Umbilical cord (tissue), 2 donors: ENCODE measurements around the gene NDUFAF3. TPM values are rescaled to one million over a fixed set of nuclear protein-coding genes. Genes with fewer than 3 reads are reported as not detected.
"Not testable (repeated sequence)": the region's sequence is repeated elsewhere in the genome, so short reads cannot be mapped to it uniquely, and the experiment has no call there.

Experiments used
- DNase-seq: peaks from one replicate; pipeline ENCODE4 v3.0.0-alpha.2; 2015; ENCODE audit warnings: low spot score
- total RNA-seq: library from RNA; depleted of rRNA; stranded (reverse); fragments of >200 nt; gene quantifications from one replicate; pipeline ENCODE4 v1.2.3, GENCODE V29; 2014; ENCODE audit warnings: low replicate concordance; ENCODE audit not compliant: insufficient read depth

NDUFAF3 gene
- total RNA-seq, 1 donor from 2014 or later, result 28.2 TPM

DNA sequence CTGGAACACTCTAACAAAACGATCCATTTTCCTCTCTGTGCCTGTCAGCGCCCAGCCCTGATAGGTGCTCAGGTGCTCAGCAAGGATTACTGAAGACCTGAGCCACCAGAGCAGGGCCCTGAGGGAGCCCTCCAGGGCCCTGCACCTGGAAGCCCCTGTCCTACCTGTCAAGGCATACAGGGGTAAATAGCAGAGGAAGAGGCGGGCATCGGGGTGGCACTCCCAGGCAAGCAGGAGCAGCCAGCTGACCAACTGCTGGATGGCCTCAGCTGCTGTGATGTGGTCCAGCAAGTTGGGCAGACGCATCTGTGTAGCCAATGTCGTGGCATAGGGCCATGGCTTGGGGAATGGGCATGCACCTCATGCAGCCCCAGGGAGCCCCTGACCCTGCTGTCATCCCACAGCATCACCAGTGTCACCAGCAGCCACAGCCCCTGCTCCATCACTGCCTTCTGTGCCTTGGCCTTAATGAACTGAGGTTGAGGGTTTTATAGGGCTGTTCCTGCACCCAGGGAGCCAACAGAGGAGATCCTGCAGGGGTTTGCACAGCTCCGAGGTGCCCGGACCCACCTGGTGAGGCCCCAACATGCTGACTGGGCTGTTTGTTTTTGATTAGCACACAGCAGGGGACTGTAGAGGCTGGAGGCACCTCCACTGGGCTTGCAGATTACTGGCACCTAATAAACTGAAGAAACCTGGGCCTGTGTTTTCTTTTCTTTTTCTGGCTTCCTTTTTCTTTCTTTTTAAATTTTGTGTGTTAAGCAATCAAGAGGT lies 22.6 kb upstream of the NDUFAF3 start:
- DNase-seq, result no peak

DNA sequence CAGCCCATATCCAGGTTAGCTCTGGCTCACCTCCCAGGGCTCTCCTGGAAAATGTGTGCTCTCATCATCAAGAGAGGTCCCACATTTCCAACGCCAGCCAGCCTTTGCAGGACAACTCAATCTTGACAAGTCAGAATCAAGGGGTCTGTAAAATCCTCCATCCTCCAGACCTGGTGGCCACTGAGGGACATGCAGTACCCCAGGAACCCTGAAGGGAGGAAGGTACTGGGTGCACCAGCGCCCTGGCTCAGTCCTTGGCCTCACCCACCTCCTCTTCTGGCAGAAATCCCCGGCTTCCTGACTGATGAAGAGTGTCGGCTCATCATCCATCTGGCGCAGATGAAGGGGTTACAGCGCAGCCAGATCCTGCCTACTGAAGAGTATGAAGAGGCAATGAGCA lies 20.8 kb upstream of the NDUFAF3 start:
- DNase-seq, result no peak

DNA sequence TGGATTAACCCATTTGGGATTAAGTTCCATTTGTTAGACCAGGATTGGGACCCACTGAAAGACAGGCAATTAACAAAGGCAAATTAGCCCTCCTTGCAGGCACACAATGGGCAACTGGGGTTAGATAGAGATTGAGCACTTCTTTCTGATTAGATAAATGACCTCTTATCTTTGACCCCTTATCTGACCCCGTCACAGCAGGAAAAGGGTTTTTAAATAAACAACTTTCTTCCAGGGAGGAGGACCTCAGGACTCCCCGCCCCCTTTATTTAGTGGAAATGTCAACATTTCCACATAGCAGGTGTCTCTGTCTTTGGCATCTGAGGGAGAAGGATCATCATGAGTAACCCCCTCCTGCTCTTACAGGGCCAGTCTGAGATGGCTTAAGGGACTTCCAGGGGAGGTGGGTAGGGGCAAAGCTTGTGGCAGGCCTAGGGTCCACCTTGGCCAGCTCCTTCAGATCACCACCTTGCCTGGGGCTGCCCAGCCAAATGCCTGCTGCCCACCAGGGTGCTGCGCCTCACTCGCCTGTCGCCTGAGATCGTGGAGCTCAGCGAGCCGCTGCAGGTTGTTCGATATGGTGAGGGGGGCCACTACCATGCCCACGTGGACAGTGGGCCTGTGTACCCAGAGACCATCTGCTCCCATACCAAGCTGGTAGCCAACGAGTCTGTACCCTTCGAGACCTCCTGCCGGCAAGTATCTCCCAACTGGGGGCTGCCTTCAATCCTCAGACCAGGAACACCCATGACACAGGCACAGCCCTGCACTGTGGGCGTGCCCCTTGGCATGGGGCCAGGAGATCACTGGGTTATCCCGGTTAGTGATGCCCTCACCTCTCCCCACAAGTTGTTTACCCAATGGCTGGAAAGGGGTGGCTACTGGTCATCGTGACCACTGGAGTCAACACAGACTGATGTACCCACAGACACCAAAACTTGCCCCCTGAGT lies 17.3 kb upstream of the NDUFAF3 start:
- no peak for DNase-seq

DNA sequence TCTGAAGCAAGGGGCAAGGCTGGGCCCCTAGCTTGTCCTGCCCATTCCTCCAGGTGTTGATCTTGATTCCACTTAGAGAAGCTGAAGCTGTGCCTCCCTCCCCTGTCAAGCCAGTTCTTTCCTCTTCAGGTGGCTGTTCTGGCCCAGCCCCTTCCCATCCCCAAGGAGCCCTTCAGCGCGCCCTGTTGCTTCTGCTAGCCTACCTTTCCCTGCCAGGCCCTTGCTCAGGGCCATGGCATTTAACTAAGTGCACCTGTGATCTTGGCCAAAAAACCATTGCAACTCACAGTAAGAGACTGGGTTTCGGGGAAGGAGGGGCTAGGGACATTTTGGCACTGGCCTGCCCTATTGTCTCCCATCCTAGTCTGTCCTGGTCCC lies 16.6 kb upstream of the NDUFAF3 start:
- no peak for DNase-seq

DNA sequence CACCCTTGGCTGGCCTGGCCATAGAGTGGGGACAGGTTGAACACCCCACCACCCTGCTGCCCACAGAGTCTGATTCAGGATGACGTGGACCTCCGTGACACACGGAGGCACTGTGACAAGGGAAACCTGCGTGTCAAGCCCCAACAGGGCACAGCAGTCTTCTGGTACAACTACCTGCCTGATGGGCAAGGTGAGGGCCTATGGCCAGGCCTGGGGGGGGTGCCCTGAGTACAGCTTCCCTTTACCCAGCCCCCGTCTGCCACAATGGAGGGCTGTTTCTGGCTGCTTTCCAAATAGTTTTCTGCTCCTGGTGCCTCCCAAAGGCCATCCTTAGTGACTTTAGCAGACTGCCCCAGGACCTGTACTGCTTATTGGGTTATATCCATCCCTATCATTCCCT lies 15.9 kb upstream of the NDUFAF3 start:
- no peak for DNase-seq

DNA sequence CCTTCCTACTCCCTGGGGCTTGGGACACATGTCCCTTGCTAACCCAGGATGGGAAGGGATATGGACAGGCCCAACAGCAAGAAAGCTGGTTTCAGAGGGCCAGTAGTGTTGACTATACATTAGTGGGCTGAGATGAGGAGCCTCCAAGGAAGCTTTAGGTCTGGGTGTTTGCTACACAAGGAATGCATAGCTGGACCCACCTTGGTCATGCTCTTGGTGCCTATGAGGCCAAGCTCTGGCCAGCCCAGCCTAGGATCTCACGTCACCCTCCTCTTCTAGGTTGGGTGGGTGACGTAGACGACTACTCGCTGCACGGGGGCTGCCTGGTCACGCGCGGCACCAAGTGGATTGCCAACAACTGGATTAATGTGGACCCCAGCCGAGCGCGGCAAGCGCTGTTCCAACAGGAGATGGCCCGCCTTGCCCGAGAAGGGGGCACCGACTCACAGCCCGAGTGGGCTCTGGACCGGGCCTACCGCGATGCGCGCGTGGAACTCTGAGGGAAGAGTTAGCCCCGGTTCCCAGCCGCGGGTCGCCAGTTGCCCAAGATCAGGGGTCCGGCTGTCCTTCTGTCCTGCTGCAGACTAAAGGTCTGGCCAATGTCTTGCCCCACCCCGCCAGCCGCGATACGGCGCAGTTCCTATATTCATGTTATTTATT lies 15.4 kb upstream of the NDUFAF3 start:
- DNase-seq, result peak; percentile 43

DNA sequence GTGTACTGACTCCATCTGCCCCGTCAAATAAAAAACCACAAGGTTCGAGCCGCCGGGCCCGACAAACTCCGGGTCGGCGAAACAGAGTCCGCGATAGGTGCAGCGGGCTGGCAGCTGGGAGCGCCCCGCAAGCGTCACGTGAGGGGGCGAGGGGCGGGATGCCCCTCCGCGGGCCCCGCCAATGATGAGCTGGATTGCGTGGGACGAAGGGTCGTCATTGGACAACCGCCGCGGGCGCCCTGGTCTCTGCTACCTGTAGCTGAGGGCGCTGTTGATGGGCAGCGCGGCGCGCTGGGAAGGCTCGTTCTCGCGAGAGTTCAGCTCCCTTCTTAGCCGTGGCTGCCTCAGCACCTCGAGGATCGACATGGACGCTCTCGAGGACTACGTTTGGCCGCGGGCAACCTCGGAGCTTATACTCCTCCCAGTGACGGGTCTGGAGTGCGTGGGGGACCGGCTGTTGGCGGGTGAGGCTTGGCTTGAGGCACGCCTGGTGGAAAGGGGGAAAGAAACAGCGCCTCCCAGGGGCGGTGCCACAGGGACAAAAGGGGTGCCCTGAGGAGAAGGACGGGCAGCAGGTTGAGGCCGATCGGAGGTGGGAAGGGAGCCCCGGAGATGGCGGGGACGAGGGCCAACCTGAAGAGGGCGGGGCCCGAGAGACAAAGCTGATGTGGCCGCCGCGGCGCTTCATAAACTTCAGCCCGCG lies 14.7 kb upstream of the NDUFAF3 start, which contains the start of gene WDR6:
Gene WDR6 (plus strand): TSS at position 324 of the 703 bp plus-strand sequence. CDS start 41 bp downstream, at position 365.
- DNase-seq, result peak; percentile 99

DNA sequence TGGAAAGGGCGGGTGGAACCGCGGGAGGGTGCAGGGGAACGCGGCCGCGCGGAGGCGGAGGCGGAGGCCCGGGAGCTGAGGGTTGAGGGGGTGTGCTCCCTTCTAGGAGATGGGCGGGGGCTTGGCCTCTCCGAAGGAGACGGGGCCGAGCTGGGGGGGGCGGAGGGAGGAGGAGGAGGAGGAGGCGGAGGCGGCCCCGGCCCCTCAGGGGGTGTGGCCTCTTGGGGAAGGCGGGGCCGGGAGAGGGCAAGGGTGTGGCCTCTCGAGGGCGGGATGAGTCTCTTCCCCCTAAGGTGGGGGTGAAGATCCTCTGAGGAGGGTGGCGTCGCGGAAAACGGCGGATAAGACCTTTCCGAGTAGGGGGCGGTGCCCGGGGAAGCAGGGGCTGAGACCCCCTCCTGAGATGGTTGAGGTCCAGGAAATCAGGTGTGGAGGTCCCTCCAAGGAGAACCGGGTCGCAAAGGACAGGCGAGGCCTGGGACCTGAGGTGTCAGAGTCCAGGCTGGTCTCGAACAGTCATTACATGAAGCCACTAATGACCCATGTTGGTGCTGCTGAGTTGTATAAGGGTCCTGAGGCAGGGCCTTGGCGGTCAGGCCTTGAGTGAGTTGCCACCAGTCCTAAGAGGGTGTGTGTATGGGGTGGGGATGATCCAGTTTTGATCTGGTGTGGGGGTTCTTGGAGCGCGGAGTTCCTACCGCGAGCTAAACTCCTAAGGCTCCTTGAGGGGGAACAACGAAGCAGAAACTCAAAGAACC lies 14.0 kb upstream of the NDUFAF3 start:
- peak; percentile 95 for DNase-seq

DNA sequence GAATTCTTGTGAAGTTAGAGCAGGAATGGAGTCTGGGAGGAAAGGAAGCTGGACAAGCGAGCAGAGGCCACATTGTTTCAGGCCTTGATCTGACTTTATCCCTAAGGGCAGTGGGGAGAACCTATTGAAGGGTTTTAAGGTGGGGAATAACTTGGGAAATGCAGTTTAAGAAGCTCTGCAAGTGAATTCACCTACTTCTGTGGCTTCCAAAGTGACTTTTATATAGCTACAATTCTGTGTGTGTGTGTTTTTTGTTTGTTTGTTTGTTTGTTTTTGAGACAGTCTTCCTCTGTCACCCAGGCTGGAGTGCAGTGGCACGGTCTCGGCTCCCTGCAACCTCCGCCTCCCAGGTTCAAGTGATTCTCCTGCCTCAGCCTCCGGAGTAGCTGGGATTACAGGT lies 13.3 kb upstream of the NDUFAF3 start:
- DNase-seq, result not testable (repeated sequence)

DNA sequence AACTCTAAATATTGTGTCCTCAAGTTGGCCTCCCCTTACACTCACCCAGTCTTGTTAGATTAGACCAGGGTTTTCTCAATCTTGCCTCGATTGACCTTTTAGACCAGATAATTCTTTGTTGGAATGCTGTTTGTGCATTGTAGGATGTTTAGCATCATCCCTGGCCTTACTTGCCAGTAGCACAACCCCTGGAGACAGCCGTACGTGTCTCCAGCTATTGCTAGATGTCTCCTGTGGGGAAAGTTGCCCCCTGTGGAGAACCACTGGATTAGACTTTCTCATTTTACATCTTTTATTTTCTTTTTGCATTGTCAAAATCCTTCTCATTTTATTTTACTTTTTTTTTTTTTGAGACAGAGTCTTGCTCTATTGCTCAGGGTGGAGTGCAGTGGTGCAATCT lies 12.5 kb upstream of the NDUFAF3 start:
- DNase-seq, result no peak

DNA sequence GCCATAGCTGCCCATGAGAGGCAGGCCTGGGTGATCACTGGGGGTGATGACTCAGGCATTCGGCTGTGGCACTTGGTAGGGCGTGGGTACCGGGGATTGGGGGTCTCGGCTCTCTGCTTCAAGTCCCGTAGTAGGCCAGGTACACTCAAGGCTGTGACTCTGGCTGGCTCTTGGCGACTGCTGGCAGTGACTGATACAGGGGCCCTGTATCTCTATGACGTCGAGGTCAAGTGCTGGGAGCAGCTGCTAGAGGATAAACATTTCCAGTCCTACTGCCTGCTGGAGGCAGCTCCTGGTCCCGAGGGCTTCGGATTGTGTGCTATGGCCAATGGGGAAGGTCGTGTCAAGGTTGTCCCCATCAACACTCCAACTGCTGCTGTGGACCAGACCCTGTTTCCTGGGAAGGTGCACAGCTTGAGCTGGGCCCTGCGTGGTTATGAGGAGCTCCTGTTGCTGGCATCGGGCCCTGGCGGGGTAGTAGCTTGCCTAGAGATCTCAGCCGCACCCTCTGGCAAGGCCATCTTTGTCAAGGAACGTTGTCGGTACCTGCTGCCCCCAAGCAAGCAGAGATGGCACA lies 9.4 kb upstream of the NDUFAF3 start:
- no peak for DNase-seq

DNA sequence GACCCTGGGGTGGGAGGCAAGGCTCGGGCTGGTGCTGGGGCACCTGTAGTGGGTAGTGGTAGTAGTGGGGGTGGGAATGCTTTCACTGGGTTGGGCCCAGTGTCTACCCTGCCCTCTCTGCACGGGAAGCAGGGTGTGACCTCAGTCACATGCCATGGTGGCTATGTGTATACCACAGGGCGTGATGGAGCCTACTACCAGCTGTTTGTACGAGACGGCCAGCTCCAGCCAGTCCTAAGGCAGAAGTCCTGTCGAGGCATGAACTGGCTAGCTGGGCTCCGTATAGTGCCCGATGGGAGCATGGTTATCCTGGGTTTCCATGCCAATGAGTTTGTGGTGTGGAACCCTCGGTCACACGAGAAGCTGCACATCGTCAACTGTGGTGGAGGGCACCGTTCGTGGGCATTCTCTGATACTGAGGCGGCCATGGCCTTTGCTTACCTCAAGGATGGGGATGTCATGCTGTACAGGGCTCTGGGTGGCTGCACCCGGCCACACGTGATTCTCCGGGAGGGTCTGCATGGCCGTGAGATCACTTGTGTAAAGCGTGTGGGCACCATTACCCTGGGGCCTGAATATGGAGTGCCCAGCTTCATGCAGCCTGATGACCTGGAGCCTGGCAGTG lies 8.7 kb upstream of the NDUFAF3 start:
- no peak for DNase-seq

DNA sequence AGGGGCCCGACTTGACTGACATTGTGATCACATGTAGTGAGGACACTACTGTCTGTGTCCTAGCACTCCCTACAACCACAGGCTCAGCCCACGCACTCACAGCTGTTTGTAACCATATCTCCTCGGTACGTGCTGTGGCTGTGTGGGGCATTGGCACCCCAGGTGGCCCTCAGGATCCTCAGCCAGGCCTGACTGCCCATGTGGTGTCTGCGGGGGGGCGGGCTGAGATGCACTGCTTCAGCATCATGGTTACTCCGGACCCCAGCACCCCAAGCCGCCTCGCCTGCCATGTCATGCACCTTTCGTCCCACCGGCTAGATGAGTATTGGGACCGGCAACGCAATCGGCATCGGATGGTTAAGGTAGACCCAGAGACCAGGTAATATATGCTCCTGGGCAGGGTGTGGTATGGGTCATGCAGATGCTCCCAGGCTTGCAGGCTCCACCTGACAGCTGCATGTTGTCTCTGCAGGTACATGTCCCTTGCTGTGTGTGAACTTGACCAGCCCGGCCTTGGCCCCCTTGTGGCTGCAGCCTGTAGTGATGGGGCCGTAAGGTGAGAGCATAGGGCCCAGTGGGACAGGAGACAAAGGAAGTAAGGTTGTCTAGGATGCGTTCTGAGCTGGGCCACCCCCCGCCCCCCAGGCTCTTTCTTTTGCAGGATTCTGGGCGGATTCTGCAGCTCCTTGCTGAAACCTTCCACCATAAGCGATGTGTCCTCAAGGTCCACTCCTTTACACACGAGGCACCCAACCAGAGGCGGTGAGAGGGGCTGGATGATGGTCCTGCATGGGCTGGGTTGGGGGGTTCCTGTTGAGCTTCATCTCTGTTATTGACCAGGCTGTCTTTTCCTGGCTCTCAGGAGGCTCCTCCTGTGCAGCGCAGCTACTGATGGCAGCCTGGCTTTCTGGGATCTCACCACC lies 7.9 kb upstream of the NDUFAF3 start:
- DNase-seq, result no peak

DNA sequence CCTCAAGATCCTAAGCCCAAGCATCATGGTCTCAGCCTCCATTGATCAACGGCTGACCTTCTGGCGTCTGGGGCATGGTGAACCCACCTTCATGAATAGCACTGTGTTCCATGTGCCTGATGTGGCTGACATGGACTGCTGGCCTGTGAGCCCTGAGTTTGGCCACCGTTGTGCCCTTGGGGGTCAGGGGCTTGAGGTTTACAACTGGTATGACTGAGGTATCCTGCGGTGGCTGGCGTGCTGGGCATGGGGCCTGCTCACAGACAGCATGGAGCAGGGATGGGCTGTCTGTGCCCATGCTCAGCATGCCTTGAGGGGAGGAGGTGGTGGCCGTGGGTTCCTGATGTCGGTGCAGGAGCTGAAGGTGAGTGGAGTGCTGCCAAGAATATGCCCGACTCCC lies 6.8 kb upstream of the NDUFAF3 start:
- no peak for DNase-seq

DNA sequence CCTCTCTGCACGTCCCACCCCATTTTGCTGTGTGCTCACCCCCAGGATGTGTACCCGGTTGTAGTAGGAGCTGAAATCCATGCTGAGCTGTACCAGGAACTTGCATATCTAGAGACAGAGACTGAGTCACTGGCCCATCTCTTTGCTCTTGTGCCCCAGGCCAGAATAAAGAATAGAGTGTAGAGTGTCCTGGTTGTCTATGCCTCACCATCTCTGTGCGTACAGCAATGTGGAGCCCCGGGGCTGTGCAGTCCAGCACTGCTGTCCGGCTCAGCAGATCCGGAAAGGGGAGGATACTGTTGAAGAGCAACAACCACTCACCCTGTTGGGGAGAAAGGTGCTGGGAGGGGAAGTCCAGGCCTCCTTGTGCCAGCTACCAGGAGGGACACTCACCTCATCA lies 6.2 kb upstream of the NDUFAF3 start:
- DNase-seq, result no peak

DNA sequence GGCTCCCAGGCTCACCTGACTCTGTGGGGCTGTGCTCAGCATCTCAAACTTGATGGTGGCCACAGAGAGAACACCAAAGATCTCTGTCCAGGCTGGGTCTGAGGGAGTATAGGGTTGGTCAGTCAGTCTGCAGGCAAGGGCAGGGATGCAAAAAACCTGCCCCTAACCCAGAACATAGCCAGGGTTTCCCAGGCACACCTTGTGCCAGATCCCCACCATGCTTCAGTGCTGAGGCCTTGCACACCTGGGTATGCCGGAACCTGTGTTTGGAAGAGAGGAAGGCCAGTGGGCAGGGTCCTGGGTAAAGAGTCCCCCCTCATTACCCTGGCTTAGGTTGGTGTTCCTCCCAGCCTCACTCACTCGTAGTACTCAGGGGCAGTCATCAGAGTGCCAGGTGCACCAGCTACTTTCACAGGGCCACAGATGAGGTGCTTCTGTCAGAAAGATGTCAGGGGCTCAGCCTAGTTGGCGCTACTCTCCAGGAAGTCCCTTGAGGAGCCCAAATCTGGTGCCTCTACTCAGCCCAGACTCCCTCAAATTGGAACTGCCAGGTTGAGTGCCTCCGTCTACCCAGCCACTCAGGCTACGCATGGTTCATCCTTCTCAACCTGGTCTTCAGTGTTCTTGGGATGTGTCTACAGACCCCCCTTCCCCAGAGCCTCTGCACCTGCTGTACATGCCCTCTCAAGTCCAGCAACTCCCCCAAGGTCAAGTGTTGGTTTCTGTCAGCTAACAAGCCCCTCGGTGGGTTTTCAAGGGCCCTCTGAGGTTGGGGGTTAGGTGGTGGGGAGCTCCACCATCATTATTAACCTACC lies 5.3 kb upstream of the NDUFAF3 start:
- no peak for DNase-seq

DNA sequence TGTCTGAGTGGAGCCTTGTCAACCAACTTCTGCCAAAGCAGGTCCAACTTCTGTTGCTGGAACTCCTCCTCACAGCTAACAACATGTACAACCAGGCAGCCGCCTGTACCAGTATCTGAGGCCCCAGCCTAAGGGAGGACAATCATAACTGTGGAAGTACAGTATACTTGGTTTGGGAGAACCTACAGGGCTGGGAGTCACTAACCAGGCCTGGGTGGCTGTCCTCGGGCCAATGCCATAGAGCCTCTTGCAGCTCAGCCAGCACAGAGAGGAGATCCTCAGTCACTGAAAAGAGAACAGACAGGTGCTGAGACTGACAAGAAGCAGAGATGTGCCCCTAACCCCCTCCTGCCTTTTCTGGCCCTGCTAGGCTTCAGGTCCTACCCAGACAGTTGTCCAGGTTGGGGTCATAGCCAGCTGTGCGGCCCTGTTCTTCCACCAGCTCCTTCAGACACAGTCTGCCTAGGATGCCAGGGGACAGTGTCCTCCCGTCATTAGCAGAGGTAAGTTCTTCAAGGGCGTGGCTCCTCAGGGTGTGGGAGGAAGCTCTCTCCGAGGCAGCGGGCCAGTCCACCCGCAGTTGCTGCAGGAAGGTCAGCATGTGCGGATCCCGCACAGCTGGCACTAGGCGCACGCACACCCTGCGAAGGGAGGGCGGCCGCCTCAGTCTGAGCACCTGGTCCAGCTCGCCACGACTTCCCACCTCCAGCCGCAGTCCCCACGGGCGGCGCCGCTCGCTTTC lies 4.5 kb upstream of the NDUFAF3 start:
- DNase-seq, result no peak
